ENCODE results near the gene OR1N2.
"Not testable (repeated sequence)": the region's sequence is repeated elsewhere in the genome, so short reads cannot be mapped to it uniquely, and the experiment has no call there.

OR1N2 gene

DNA sequence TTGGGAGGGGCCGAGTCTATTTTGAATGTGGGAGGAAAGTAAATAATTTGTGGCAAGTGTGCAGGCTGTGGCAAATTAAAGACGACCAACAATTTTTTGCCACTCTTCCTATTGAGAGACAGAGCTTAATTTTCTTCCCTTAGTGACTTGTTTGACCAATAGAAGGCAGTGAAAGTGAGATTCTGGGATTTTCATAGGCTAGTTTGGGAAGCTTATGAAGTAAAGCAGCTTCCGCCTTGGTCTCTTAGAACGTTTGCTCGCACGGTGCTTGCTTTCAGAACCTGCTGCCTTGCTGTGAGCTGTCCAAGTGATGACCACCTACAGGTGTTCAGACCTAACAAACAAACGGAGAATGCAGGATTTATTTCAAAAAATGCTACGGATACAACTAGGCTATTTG, 6.7 kb upstream of the OR1N2 start:
- no peak overlapping the region for H3K27ac ChIP-seq (ENCODE audit: low read length)
- no peaks in the 10 kb centered on the region for H3K27me3 ChIP-seq (ENCODE audit: low read depth, low read length)
- no peaks in the 10 kb centered on the region for H3K4me1 ChIP-seq (ENCODE audit: control insufficient read depth in 1 of 2, insufficient read depth in 2 of 2, low read length in 2 of 2)
- no peaks in the 10 kb centered on the region for H3K9me3 ChIP-seq (ENCODE audit: control insufficient read depth in 1 of 2, low read length in 2 of 2)
- H3K4me3 ChIP-seq (ENCODE audit: low read depth in 1 of 2, low read length in 2 of 2) = no peak overlapping the region
- H3K36me3 ChIP-seq (ENCODE audit: control insufficient read depth in 1 of 2, insufficient read depth in 2 of 2, low read length in 2 of 2) = no peaks in the 10 kb centered on the region

DNA sequence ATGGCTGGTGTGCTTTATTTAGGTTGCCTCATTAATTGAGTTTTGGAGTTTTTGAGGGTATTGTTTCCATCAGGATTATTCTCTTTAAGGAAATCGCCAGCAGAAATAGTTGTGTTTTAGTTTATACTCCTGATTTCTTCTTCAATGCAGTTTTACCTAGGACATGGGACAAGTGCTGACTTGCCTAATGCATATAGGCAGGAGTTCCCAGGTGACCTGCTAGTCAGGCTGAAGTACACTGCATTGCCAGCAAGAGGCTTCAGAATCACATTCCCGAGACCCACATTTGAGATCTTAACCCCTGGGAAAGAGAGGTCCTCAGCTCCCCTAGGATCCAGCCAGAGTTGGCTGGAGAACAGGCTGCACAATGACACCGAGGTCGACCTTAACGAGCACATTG, 1.5 kb upstream of the OR1N2 start:
- Histone ChIP-seq H3K27me3 (ENCODE audit: low read depth, low read length) (no peaks in the 10 kb centered on the region), H3K27ac (ENCODE audit: low read length) (no peak overlapping the region), H3K4me3 (ENCODE audit: low read depth in 1 of 2, low read length in 2 of 2) (no peak overlapping the region), H3K9me3 (ENCODE audit: control insufficient read depth in 1 of 2, low read length in 2 of 2) (no peaks in the 10 kb centered on the region), H3K36me3 (ENCODE audit: control insufficient read depth in 1 of 2, insufficient read depth in 2 of 2, low read length in 2 of 2) (no peaks in the 10 kb centered on the region), H3K4me1 (ENCODE audit: control insufficient read depth in 1 of 2, insufficient read depth in 2 of 2, low read length in 2 of 2) (no peaks in the 10 kb centered on the region)

DNA sequence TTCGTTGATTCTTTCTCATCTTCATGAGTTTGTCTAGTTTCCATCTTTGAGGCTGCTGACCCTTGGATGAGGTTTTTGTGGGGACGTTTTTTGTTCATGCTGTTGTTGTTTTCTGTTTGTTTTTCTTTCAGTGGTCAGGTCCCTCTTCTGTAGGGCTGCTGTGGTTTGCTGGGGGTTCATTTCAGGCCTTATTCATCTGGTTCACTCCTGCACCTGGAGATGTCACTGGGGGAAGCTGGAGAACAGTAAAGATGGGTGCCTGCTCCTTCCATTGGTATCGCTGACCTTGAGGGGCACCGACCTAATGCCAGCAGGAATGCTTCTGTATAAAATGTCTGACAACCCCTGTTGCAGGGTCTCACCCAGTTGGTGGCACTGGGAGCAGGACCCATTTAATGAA, 8.5 kb downstream of the OR1N2 start:
- H3K9me3 ChIP-seq (ENCODE audit: control insufficient read depth in 1 of 2, low read length in 2 of 2) = peaks cover 0 to 3% of the 10 kb centered on the region in 2 donors

DNA sequence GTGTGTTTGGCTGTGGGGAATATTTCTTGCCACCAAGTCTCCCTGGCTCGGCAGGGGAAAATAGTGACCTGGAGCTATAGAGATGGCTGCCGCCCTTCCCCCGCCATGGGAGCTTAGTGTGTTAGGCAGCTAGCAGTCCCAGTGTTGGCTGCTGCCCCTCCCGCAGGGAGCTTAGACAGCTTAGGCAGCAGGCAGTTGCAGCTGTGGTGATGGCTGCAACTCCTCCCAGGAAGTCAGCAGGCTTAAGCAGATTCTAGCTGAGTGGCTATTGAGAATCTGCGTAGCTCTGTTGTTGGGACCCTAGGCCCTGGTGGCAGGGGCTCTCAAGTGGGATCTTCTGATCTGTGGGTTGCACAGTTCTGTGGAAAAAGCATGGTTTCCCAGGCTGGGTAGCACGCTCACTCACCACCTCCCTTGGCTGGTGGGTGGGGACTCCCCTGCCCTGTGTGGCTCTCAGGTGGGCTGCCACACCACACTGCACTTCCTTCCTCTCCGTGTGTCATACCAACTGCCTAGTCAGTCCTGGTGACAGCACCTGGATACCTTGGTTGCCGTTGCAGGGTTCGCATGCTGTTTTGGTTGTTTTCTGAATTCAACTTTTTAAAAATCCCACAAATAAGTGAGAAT, 9.3 kb downstream of the OR1N2 start:
- H3K27ac ChIP-seq (ENCODE audit: low read length) = no peak overlapping the region
- H3K27me3 ChIP-seq (ENCODE audit: low read depth, low read length) = no peaks in the 10 kb centered on the region
- H3K4me1 ChIP-seq (ENCODE audit: control insufficient read depth in 1 of 2, insufficient read depth in 2 of 2, low read length in 2 of 2) = no peaks in the 10 kb centered on the region
- H3K9me3 ChIP-seq (ENCODE audit: control insufficient read depth in 1 of 2, low read length in 2 of 2) = peaks cover 0 to 3% of the 10 kb centered on the region in 2 donors
- H3K36me3 ChIP-seq (ENCODE audit: control insufficient read depth in 1 of 2, insufficient read depth in 2 of 2, low read length in 2 of 2) = no peaks in the 10 kb centered on the region
- no peak overlapping the region for H3K4me3 ChIP-seq (ENCODE audit: low read depth in 1 of 2, low read length in 2 of 2)

More for the DNA sequence above, 8.5 kb downstream of the OR1N2 start:
- Histone ChIP-seq H3K4me1 (ENCODE audit: control insufficient read depth in 1 of 2, insufficient read depth in 2 of 2, low read length in 2 of 2) (no peaks in the 10 kb centered on the region), H3K36me3 (ENCODE audit: control insufficient read depth in 1 of 2, insufficient read depth in 2 of 2, low read length in 2 of 2) (no peaks in the 10 kb centered on the region), H3K27ac (ENCODE audit: low read length) (no peak overlapping the region), H3K27me3 (ENCODE audit: low read depth, low read length) (no peaks in the 10 kb centered on the region), H3K4me3 (ENCODE audit: low read depth in 1 of 2, low read length in 2 of 2) (no peak overlapping the region)

DNA sequence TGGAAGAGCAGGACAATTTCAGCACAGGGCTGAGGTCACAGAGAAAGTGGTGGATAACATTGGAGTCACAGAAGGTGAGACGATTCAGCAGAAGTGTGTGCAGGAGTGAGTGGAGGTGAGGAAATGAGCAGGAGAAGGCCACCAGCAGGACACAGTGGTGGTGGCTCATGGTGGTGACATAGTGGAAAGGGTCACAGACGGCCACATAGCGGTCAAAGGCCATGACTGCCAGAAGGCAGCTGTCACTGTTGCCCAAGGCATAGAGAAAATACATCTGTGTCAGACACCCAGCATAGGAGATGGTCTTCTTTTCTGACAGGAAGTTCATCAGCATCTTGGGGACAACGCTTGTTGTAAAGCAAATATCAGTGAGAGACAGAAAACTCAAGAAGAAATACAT, 15.0 kb downstream of the OR1N2 start:
- H3K27ac ChIP-seq (ENCODE audit: low read length) = no peak overlapping the region
- no peaks in the 10 kb centered on the region for H3K36me3 ChIP-seq (ENCODE audit: control insufficient read depth in 1 of 2, insufficient read depth in 2 of 2, low read length in 2 of 2)
- no peaks in the 10 kb centered on the region for H3K4me1 ChIP-seq (ENCODE audit: control insufficient read depth in 1 of 2, insufficient read depth in 2 of 2, low read length in 2 of 2)
- no peaks in the 10 kb centered on the region for H3K9me3 ChIP-seq (ENCODE audit: control insufficient read depth in 1 of 2, low read length in 2 of 2)
- no peak overlapping the region for H3K4me3 ChIP-seq (ENCODE audit: low read depth in 1 of 2, low read length in 2 of 2)
- H3K27me3 ChIP-seq (ENCODE audit: low read depth, low read length) = no peaks in the 10 kb centered on the region

DNA sequence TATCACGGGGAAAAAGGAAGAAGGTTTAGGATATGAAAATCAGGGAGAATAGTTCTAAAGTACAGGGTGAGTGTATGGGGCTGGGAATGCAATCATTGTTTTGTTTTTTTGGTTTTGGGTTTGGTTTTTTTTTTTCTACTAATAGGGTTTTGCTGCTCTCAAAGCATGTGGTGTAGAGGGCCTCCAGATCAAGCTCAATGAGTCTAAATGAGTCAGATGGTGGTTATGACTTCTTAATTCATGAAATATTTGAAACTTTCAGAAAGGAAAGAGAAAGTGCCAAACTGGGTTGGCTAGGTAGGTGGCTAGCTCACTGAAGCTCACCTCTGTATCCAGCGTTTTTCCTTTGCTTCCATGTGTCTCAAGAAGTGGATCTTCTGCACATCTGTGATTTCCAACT, 19.5 kb downstream of the OR1N2 start:
- no peak overlapping the region for H3K4me3 ChIP-seq (ENCODE audit: low read depth in 1 of 2, low read length in 2 of 2)
- H3K27me3 ChIP-seq (ENCODE audit: low read depth, low read length) = no peaks in the 10 kb centered on the region
- no peaks in the 10 kb centered on the region for H3K4me1 ChIP-seq (ENCODE audit: control insufficient read depth in 1 of 2, insufficient read depth in 2 of 2, low read length in 2 of 2)
- H3K27ac ChIP-seq (ENCODE audit: low read length) = no peak overlapping the region
- H3K36me3 ChIP-seq (ENCODE audit: control insufficient read depth in 1 of 2, insufficient read depth in 2 of 2, low read length in 2 of 2) = no peaks in the 10 kb centered on the region
- H3K9me3 ChIP-seq (ENCODE audit: control insufficient read depth in 1 of 2, low read length in 2 of 2) = peaks cover 0 to 3% of the 10 kb centered on the region in 2 donors

DNA sequence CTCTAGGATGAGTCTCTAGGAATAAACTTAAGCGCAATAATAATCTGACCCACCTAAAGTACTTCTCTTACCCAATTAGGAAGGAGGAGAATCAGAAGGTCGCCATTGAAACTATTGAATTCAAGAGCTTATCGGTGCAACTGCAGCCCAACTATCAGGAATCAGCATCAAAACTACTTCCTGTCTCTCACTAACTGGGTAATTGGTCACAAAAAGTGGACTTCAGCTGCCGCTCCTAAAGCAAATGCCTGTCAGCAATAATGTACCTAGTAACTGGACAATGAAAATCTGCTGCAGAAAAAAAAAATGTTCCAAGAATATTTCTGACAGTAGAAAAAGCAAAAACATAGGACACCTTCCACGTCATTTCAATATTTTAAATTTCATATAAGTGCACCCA, 27.0 kb downstream of the OR1N2 start:
- Histone ChIP-seq H3K27ac (ENCODE audit: low read length) (no peak overlapping the region), H3K4me1 (ENCODE audit: control insufficient read depth in 1 of 2, insufficient read depth in 2 of 2, low read length in 2 of 2) (no peaks in the 10 kb centered on the region), H3K9me3 (ENCODE audit: control insufficient read depth in 1 of 2, low read length in 2 of 2) (no peaks in the 10 kb centered on the region), H3K27me3 (ENCODE audit: low read depth, low read length) (no peaks in the 10 kb centered on the region), H3K4me3 (ENCODE audit: low read depth in 1 of 2, low read length in 2 of 2) (no peak overlapping the region), H3K36me3 (ENCODE audit: control insufficient read depth in 1 of 2, insufficient read depth in 2 of 2, low read length in 2 of 2) (no peaks in the 10 kb centered on the region)

DNA sequence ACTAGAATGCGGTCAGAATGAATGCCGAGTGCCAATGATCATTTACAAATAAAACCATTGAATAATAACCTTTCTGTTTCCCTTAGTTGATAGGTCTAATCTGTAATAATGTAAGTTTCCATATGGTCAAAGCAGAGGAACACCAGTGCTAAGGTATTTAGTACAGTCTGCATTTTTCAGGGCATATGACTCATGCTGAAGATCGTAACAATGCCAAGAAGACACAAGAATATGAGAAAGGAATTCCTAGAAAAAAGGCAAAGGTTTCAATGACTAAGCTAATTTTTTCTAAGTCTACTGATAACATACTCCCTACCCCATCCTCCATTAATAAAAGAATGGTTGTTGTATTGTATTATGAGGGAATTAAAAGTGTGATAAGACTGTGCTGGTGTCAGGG, 27.4 kb downstream of the OR1N2 start:
- Histone ChIP-seq H3K36me3 (ENCODE audit: control insufficient read depth in 1 of 2, insufficient read depth in 2 of 2, low read length in 2 of 2) (no peaks in the 10 kb centered on the region), H3K27ac (ENCODE audit: low read length) (no peak overlapping the region), H3K4me3 (ENCODE audit: low read depth in 1 of 2, low read length in 2 of 2) (no peak overlapping the region), H3K27me3 (ENCODE audit: low read depth, low read length) (no peaks in the 10 kb centered on the region), H3K9me3 (ENCODE audit: control insufficient read depth in 1 of 2, low read length in 2 of 2) (no peaks in the 10 kb centered on the region), H3K4me1 (ENCODE audit: control insufficient read depth in 1 of 2, insufficient read depth in 2 of 2, low read length in 2 of 2) (no peaks in the 10 kb centered on the region)

DNA sequence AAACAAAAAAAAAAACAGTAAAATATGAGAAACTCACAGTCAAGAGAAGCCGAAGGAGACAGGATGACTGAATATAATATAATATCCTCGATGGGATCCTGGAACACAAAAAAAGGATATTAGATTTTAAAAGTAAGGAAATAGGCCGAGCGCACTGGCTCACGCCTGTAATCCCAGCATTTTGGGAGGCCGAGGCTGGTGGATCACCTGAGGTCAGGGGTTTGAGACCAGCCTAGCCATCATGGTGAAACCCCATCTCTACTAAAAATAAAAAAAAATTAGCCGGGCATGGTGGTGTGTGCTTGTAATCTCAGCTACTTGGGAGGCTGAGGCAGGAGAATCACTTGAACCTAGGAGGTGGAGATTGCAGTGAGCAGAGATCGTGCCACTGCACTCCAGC, 30.4 kb downstream of the OR1N2 start, which contains the start of gene OR1L8:
Gene OR1L8 (minus strand): TSS at position 101 of the 400 bp plus-strand sequence. CDS start 14,907 bp downstream, outside the sequence.
- not testable (repeated sequence) for H3K4me1 ChIP-seq (ENCODE audit: control insufficient read depth in 1 of 2, insufficient read depth in 2 of 2, low read length in 2 of 2); H3K27me3 ChIP-seq (ENCODE audit: low read depth, low read length); H3K27ac ChIP-seq (ENCODE audit: low read length); H3K36me3 ChIP-seq (ENCODE audit: control insufficient read depth in 1 of 2, insufficient read depth in 2 of 2, low read length in 2 of 2); H3K4me3 ChIP-seq (ENCODE audit: low read depth in 1 of 2, low read length in 2 of 2); H3K9me3 ChIP-seq (ENCODE audit: control insufficient read depth in 1 of 2, low read length in 2 of 2)

Measured in muscle layer of duodenum (tissue), 2 donors.